Tibial nerve (tissue), 4 donors: ENCODE data around the gene PHYHIPL. TPM values are rescaled to one million over a fixed set of nuclear protein-coding genes. Genes with fewer than 3 reads are reported as not detected.

Experiments
- DNase-seq, 2 donors: peaks; one replicate each; pipeline ENCODE4 v3.0.0-alpha.2; 2019; ENCODE audit warnings: low spot score in 2 of 2
- H3K27ac ChIP-seq, 4 donors: fragments of 200-600 bp; sonication (generic) in 3 of 4; one replicate each; pipeline ENCODE4 v1.5.1; 2017 to 2019; ENCODE audit warnings: mild to moderate bottlenecking in 1 of 4
- H3K27me3 ChIP-seq, 2 donors: fragments of 200-600 bp; sonication (generic) in 1 of 2; one replicate each; pipeline versions ENCODE4 v1.5.1 to v1.6.0; 2017 to 2019
- H3K36me3 ChIP-seq, 3 donors: fragments of 200-600 bp; sonication (generic); one replicate each; pipeline ENCODE4 v1.5.1; 2018 to 2019
- H3K4me1 ChIP-seq, 4 donors: fragments of 200-600 bp; sonication (generic) in 3 of 4; one replicate each; pipeline ENCODE4 v1.5.1; 2017 to 2019
- H3K4me3 ChIP-seq, 4 donors: fragments of 200-600 bp; sonication (generic) in 3 of 4; one replicate each; pipeline ENCODE4 v1.5.1; 2017 to 2019; ENCODE audit warnings: mild to moderate bottlenecking in 1 of 4, moderate library complexity in 1 of 4
- H3K9me3 ChIP-seq, 4 donors: fragments of 200-600 bp; sonication (generic) in 3 of 4; one replicate each; pipeline ENCODE4 v1.5.1; 2017 to 2019
- CTCF ChIP-seq, 5 experiments: fragments of 200-600 bp in 3 of 5; fragments of 450-650 bp in 2 of 5; sonication (generic) in 3 of 5; IDR thresholded peaks; one replicate each; pipeline ENCODE4 v1.5.1; 2016 to 2019; ENCODE audit warnings: antibody characterized with exemption in 5 of 5, mild to moderate bottlenecking in 3 of 5, moderate library complexity in 2 of 5
- EP300 ChIP-seq, 2 donors: sonication (generic); formaldehyde crosslinking; IDR thresholded peaks; one replicate each; pipeline ENCODE4 v1.6.1; 2017; ENCODE audit warnings: antibody characterized with exemption in 2 of 2, mild to moderate bottlenecking in 1 of 2
- POLR2A ChIP-seq, 2 donors: fragments of 450-650 bp; IDR thresholded peaks; one replicate each; pipeline ENCODE4 v1.6.1; 2017; ENCODE audit warnings: antibody characterized with exemption in 2 of 2, mild to moderate bottlenecking in 2 of 2, moderate library complexity in 2 of 2
- WGBS, 2 donors: methylation state at CpG; one replicate each; pipeline ENCODE4 v1.1.5; 2018; 5-methylcytosine and 5-hydroxymethylcytosine counted together
- total RNA-seq, 4 donors: library from RNA; depleted of rRNA; stranded (reverse); fragments of >200 nt; gene quantifications; one replicate each; pipeline ENCODE4 v1.1.0, GENCODE V29; 2016

The PHYHIPL gene
- total RNA-seq, 4 donors from 2014 or later: 0.20 TPM; not detected in 3

GRCh38 chr10:59175538-59176240, 754 bp upstream of the PHYHIPL start:
- WGBS, 2 donors: 10 to 13% methylated on average over 26 of the region's 26 CpGs
- no peak for DNase-seq
- H3K9me3 ChIP-seq: peaks cover 0 to 3% (median 0%) of the 10 kb centered on the region in 4 donors
- H3K36me3 ChIP-seq: no peaks in the 10 kb centered on the region
- peaks cover 0 to 36% of the 10 kb centered on the region in 2 donors for H3K27me3 ChIP-seq
- peak overlapping the region in 2 of 4 donors; percentile 37 to 50 for H3K4me3 ChIP-seq
- no peak overlapping the region for H3K27ac ChIP-seq
- H3K4me1 ChIP-seq: peaks cover 0 to 20% (median 3%) of the 10 kb centered on the region in 4 donors
- TF ChIP-seq EP300 (IDR thresholded peaks at IDR 0.05): no peak
- TF ChIP-seq POLR2A (IDR thresholded peaks at IDR 0.05): no peak
- TF ChIP-seq CTCF (IDR thresholded peaks at IDR 0.05): no peak

GRCh38 chr10:59177031-59177797, 771 bp downstream of the PHYHIPL start:
- peak in 1 of 2 donors; percentile 21 for DNase-seq
- H3K4me1 ChIP-seq: peaks cover 0 to 20% (median 3%) of the 10 kb centered on the region in 4 donors
- H3K27me3 ChIP-seq: peaks cover 0 to 36% of the 10 kb centered on the region in 2 donors
- no peaks in the 10 kb centered on the region for H3K36me3 ChIP-seq
- H3K27ac ChIP-seq: no peak overlapping the region
- H3K4me3 ChIP-seq: peak overlapping the region; percentile 22 to 50 (median 34)
- 6 to 10% methylated on average over 30 to 32 of the region's 41 CpGs for WGBS, 2 donors
- TF ChIP-seq POLR2A (IDR thresholded peaks at IDR 0.05) (no peak), EP300 (IDR thresholded peaks at IDR 0.05) (peak in 1 of 2 donors; percentile 15), CTCF (IDR thresholded peaks at IDR 0.05) (no peak)
- H3K9me3 ChIP-seq: no peaks in the 10 kb centered on the region

DNA sequence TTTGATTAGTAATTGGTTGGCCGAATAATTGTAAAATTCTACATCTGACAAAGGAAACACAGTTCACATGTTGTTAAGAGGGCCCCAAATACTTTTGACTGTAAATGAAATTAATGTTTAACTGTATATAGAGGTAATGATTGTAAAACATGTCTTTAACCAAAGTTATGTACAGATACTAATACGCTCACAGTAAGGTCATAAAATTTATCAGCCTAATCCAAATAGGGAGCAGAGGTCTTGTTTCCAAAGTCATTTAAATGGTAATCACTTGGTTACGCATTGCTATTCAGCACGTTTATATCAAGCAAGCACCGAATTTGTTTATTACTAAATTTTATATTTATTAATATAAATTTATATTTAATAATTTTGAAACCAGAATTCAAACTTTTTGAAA, 1.4 kb downstream of the PHYHIPL start:
- H3K4me3 ChIP-seq: no peak overlapping the region
- peaks cover 0 to 20% (median 3%) of the 10 kb centered on the region in 4 donors for H3K4me1 ChIP-seq
- no peak for DNase-seq
- 79 to 83% methylated on average over 5 of the region's 5 CpGs for WGBS, 2 donors
- no peak for TF ChIP-seq POLR2A (IDR thresholded peaks at IDR 0.05)
- no peak for TF ChIP-seq EP300 (IDR thresholded peaks at IDR 0.05)
- no peak for TF ChIP-seq CTCF (IDR thresholded peaks at IDR 0.05)
- no peaks in the 10 kb centered on the region for H3K36me3 ChIP-seq
- peaks cover 0 to 36% of the 10 kb centered on the region in 2 donors for H3K27me3 ChIP-seq
- H3K9me3 ChIP-seq: no peaks in the 10 kb centered on the region
- H3K27ac ChIP-seq: no peak overlapping the region

DNA sequence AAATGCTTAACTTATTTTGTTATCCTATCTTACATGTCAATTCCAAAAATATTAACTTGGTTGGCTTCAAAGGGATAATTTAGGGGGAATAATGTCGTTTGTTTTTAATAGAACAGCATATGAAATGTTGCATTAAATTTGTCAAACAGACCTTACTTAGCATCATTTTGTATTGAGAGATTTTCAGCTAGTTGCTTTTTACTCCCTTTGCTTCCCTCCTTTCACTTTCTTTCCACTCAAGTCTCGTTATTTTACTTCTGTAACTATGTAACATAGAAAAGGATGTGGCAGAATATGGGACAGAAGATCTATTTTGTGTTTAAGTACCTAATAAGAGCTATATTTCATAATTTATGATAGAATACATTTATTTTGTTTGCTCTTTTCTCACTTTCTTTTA, 2.6 kb downstream of the PHYHIPL start:
- Histone ChIP-seq H3K27me3 (peaks cover 0 to 36% of the 10 kb centered on the region in 2 donors), H3K27ac (no peak overlapping the region), H3K9me3 (no peaks in the 10 kb centered on the region), H3K36me3 (no peaks in the 10 kb centered on the region), H3K4me3 (no peak overlapping the region), H3K4me1 (peaks cover 0 to 20% (median 3%) of the 10 kb centered on the region in 4 donors)
- TF ChIP-seq POLR2A (IDR thresholded peaks at IDR 0.05) (no peak), EP300 (IDR thresholded peaks at IDR 0.05) (no peak), CTCF (IDR thresholded peaks at IDR 0.05) (no peak)
- DNase-seq: no peak
- 72 to 77% methylated on average over 2 of the region's 2 CpGs for WGBS, 2 donors
